ENCODE data around the gene ST6GAL2. TPM values are rescaled to one million over a fixed set of nuclear protein-coding genes. Genes with fewer than 3 reads are reported as not detected.
A peak's percentile ranks its signal among the peaks of the same experiment; 100 is the strongest.

Gene ST6GAL2
- total and polyA plus RNA-seq, 8 donors = 0.93 to 5.4 (median 4.2) TPM

- no peaks in the 10 kb centered on the region for H3K36me3 ChIP-seq
- no peak for TF ChIP-seq CTCF (IDR thresholded peaks at IDR 0.05)
- intact Hi-C loops (cut with DNase I) = no loop called here
- no peak overlapping the region for H3K4me3 ChIP-seq
- no peak for ATAC-seq
- DNase-seq = no peak
- no peaks in the 10 kb centered on the region for H3K9me3 ChIP-seq
- no peak overlapping the region for H3K27ac ChIP-seq
- no peaks in the 10 kb centered on the region for H3K27me3 ChIP-seq
- H3K4me1 ChIP-seq = no peaks in the 10 kb centered on the region
Observed at GRCh38 chr2:106798826-106799552, 87.0 kb downstream of the ST6GAL2 start.

GRCh38 chr2:106797494-106797893 lies 88.5 kb downstream of the ST6GAL2 start:
- TF ChIP-seq CTCF (IDR thresholded peaks at IDR 0.05) = no peak
- DNase-seq (no peak), ATAC-seq (no peak)
- Histone ChIP-seq H3K9me3 (peaks cover 0 to 3% of the 10 kb centered on the region in 2 donors), H3K27me3 (no peaks in the 10 kb centered on the region), H3K36me3 (no peaks in the 10 kb centered on the region), H3K4me1 (no peaks in the 10 kb centered on the region), H3K27ac (no peak overlapping the region), H3K4me3 (no peak overlapping the region)
- intact Hi-C loops (cut with DNase I) = no loop called here

GRCh38 chr2:106792671-106793070 lies 93.3 kb downstream of the ST6GAL2 start:
- ATAC-seq = no peak
- Histone ChIP-seq H3K4me1 (no peaks in the 10 kb centered on the region), H3K27me3 (no peaks in the 10 kb centered on the region), H3K27ac (no peak overlapping the region), H3K9me3 (peaks cover 0 to 8% of the 10 kb centered on the region in 2 donors), H3K36me3 (no peaks in the 10 kb centered on the region), H3K4me3 (no peak overlapping the region)
- no peak for DNase-seq
- TF ChIP-seq CTCF (IDR thresholded peaks at IDR 0.05) = no peak
- intact Hi-C loops (cut with DNase I) = no loop called here

- DNase-seq (no peak), ATAC-seq (no peak)
- H3K4me1 ChIP-seq = no peaks in the 10 kb centered on the region
- no peak overlapping the region for H3K4me3 ChIP-seq
- peaks cover 0 to 8% of the 10 kb centered on the region in 2 donors for H3K9me3 ChIP-seq
- intact Hi-C loops (cut with DNase I) = no loop called here
- no peak overlapping the region for H3K27ac ChIP-seq
- H3K27me3 ChIP-seq = no peaks in the 10 kb centered on the region
- TF ChIP-seq CTCF (IDR thresholded peaks at IDR 0.05) = no peak
- no peaks in the 10 kb centered on the region for H3K36me3 ChIP-seq
Observed at GRCh38 chr2:106789185-106789584, 96.8 kb downstream of the ST6GAL2 start.

GRCh38 chr2:106782681-106783080 lies 103.3 kb downstream of the ST6GAL2 start:
- H3K27ac ChIP-seq = no peak overlapping the region
- intact Hi-C loops (cut with DNase I) = no loop called here
- no peaks in the 10 kb centered on the region for H3K36me3 ChIP-seq
- peaks cover 0 to 3% of the 10 kb centered on the region in 2 donors for H3K9me3 ChIP-seq
- H3K4me3 ChIP-seq = no peak overlapping the region
- no peaks in the 10 kb centered on the region for H3K27me3 ChIP-seq
- no peaks in the 10 kb centered on the region for H3K4me1 ChIP-seq
- TF ChIP-seq CTCF (IDR thresholded peaks at IDR 0.05) = no peak
- no peak for ATAC-seq
- peak in 2 of 4 donors; percentile 5 to 8 for DNase-seq

Measured in left lung (tissue), 10 donors.